ENCODE data around the gene FBXO36. TPM values are rescaled to one million over a fixed set of nuclear protein-coding genes. Genes with fewer than 3 reads are reported as not detected.

Gene FBXO36
- total RNA-seq, 2 experiments from 2014 or later, result 1.6 to 2.0 TPM

GRCh38 chr2:229927817-229928321, 5.6 kb downstream of the FBXO36 start:
- Mint-ChIP-seq H3K4me1 (ENCODE audit: low read depth) (peaks cover 28% of the 10 kb centered on the region), H3K36me3 (ENCODE audit: low read depth) (no peaks in the 10 kb centered on the region), H3K4me3 (no peak overlapping the region), H3K27me3 (no peaks in the 10 kb centered on the region), H3K9me3 (no peaks in the 10 kb centered on the region), H3K27ac (no peak overlapping the region)
- TF ChIP-seq, protein P1, sequence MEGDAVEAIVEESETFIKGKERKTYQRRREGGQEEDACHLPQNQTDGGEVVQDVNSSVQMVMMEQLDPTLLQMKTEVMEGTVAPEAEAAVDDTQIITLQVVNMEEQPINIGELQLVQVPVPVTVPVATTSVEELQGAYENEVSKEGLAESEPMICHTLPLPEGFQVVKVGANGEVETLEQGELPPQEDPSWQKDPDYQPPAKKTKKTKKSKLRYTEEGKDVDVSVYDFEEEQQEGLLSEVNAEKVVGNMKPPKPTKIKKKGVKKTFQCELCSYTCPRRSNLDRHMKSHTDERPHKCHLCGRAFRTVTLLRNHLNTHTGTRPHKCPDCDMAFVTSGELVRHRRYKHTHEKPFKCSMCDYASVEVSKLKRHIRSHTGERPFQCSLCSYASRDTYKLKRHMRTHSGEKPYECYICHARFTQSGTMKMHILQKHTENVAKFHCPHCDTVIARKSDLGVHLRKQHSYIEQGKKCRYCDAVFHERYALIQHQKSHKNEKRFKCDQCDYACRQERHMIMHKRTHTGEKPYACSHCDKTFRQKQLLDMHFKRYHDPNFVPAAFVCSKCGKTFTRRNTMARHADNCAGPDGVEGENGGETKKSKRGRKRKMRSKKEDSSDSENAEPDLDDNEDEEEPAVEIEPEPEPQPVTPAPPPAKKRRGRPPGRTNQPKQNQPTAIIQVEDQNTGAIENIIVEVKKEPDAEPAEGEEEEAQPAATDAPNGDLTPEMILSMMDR (IDR thresholded peaks at IDR 0.05), result no peak
- no peak for ATAC-seq
- POLR2A ChIA-PET, result interaction anchor here (0.6 to 1.3 kb wide), 2 partner anchors 22 to 292 kb away, joined by 3 read pairs; partner anchors contain the start of gene SP110
- CTCF ChIA-PET, result interaction anchor here (1.6 kb wide), 1 partner anchor 15 kb away, joined by 4 read pairs; no protein-coding TSS in a partner anchor
- intact Hi-C loops (cut with micrococcal nuclease), result no loop called here
- no peak for DNase-seq

GRCh38 chr2:229930656-229931055, 8.4 kb downstream of the FBXO36 start:
- TF ChIP-seq, protein P1 (IDR thresholded peaks at IDR 0.05), result no peak
- ATAC-seq (no peak), DNase-seq (no peak)
- ChIA-PET CTCF (no interaction called here), POLR2A (no interaction called here)
- Mint-ChIP-seq H3K36me3 (ENCODE audit: low read depth) (no peaks in the 10 kb centered on the region), H3K27ac (no peak overlapping the region), H3K9me3 (no peaks in the 10 kb centered on the region), H3K4me3 (no peak overlapping the region), H3K4me1 (ENCODE audit: low read depth) (peaks cover 16% of the 10 kb centered on the region), H3K27me3 (no peaks in the 10 kb centered on the region)
- intact Hi-C loops (cut with micrococcal nuclease), result no loop called here

GRCh38 chr2:229931241-229931640, 8.9 kb downstream of the FBXO36 start:
- Mint-ChIP-seq H3K9me3 (no peaks in the 10 kb centered on the region), H3K27me3 (no peaks in the 10 kb centered on the region), H3K27ac (no peak overlapping the region), H3K36me3 (ENCODE audit: low read depth) (no peaks in the 10 kb centered on the region), H3K4me3 (no peak overlapping the region), H3K4me1 (ENCODE audit: low read depth) (peaks cover 16% of the 10 kb centered on the region)
- CTCF ChIA-PET, result no interaction called here
- TF ChIP-seq, protein P1 (IDR thresholded peaks at IDR 0.05), result no peak
- POLR2A ChIA-PET, result no interaction called here
- DNase-seq (no peak), ATAC-seq (no peak)
- intact Hi-C loops (cut with micrococcal nuclease), result no loop called here

DNA sequence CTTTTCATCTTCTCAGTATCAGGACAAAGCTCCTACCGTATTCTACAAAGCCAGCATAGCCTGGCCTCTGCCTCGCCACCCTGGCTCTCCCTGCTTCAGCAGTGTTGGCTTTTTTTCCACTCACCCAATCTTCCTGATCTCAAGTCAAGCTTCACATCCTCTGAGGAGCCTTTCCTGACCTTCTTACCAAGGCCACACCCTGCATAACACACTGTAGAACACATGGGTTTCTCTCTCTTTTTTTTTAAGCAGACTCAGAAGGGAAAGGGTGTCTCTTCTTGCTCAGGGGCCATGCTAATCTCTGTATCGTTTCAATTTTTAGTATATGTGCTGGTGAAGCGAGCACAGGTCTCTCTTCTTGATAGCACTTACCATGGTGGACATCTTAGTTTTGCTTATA, 15.2 kb downstream of the FBXO36 start:
- CTCF ChIA-PET, result no interaction called here
- no peak overlapping the region for H3K4me3 Mint-ChIP-seq
- ATAC-seq, result no peak
- H3K36me3 Mint-ChIP-seq (ENCODE audit: low read depth), result no peaks in the 10 kb centered on the region
- no peak overlapping the region for H3K27ac Mint-ChIP-seq
- H3K27me3 Mint-ChIP-seq, result no peaks in the 10 kb centered on the region
- TF ChIP-seq, protein P1 (IDR thresholded peaks at IDR 0.05), result no peak
- POLR2A ChIA-PET, result no interaction called here
- intact Hi-C loops (cut with micrococcal nuclease), result no loop called here
- H3K9me3 Mint-ChIP-seq, result no peaks in the 10 kb centered on the region
- no peak for DNase-seq
- H3K4me1 Mint-ChIP-seq (ENCODE audit: low read depth), result no peaks in the 10 kb centered on the region

GRCh38 chr2:229942671-229943070, 20.4 kb downstream of the FBXO36 start:
- intact Hi-C loops (cut with micrococcal nuclease), result no loop called here
- ChIA-PET CTCF (interaction anchor here (0.9 kb wide), 1 partner anchor 14 kb away, joined by 4 read pairs; no protein-coding TSS in a partner anchor), POLR2A (no interaction called here)
- no peak for ATAC-seq
- Mint-ChIP-seq H3K27ac (no peak overlapping the region), H3K36me3 (ENCODE audit: low read depth) (no peaks in the 10 kb centered on the region), H3K9me3 (no peaks in the 10 kb centered on the region), H3K27me3 (no peaks in the 10 kb centered on the region), H3K4me1 (ENCODE audit: low read depth) (peaks cover 7% of the 10 kb centered on the region), H3K4me3 (no peak overlapping the region)
- TF ChIP-seq, protein P1 (IDR thresholded peaks at IDR 0.05), result no peak
- DNase-seq, result no peak

All from activated CD8-positive, alpha-beta T cell treated with anti-CD3 and anti-CD28 coated beads for 36 hours (primary cell).